Progenitor cell of endocrine pancreas (in vitro differentiated cells): Measurements from ENCODE around the gene GOLIM4. TPM values are rescaled to one million over a fixed set of nuclear protein-coding genes. Genes with fewer than 3 reads are reported as not detected.

ENCODE experiments used
- DNase-seq: peaks from one replicate; pipeline ENCODE4 v3.0.0; 2021; ENCODE audit warnings: low spot score; ENCODE audit not compliant: unreplicated experiment
- H3K27ac Mint-ChIP-seq: 2 replicates; pipeline ENCODE4 v1.8.0; 2021; ENCODE audit warnings: mild to moderate bottlenecking, moderate library complexity, mixed read lengths
- H3K27me3 Mint-ChIP-seq: 2 replicates; pipeline ENCODE4 v1.8.0; 2021; ENCODE audit warnings: mixed read lengths
- H3K36me3 Mint-ChIP-seq: 2 replicates; pipeline ENCODE4 v1.8.0; 2022; ENCODE audit warnings: mixed read lengths; ENCODE audit not compliant: insufficient read depth
- H3K4me1 Mint-ChIP-seq: 2 replicates; pipeline ENCODE4 v1.8.0; 2021; ENCODE audit warnings: low read depth, mixed read lengths
- H3K4me3 Mint-ChIP-seq: 2 replicates; pipeline ENCODE4 v1.8.0; 2021; ENCODE audit warnings: low read depth, mild to moderate bottlenecking, moderate library complexity, mixed read lengths
- H3K9me3 Mint-ChIP-seq: 2 replicates; pipeline ENCODE4 v1.8.0; 2021; ENCODE audit warnings: low read depth, mixed read lengths
- CTCF ChIP-seq: fragments of 200-600 bp; sonication (generic); IDR thresholded peaks from one replicate; pipeline ENCODE4 v1.5.0; 2021; ENCODE audit warnings: antibody characterized with exemption, mild to moderate bottlenecking; ENCODE audit not compliant: unreplicated experiment
- total RNA-seq: library from RNA; stranded (reverse); gene quantifications from 2 replicates; pipeline ENCODE4 v1.2.1, GENCODE V29; 2021

The GOLIM4 gene
- total RNA-seq, 1 donor from 2014 or later: 38.7 TPM

GRCh38 chr3:168104361-168104760 is 8.6 kb upstream of the GOLIM4 start:
- TF ChIP-seq CTCF: no peak
- DNase-seq: no peak
- Mint-ChIP-seq H3K9me3 (peaks cover 6% of the 10 kb centered on the region), H3K27me3 (no peaks in the 10 kb centered on the region), H3K27ac (no peak overlapping the region), H3K4me1 (no peaks in the 10 kb centered on the region), H3K4me3 (no peak overlapping the region), H3K36me3 (no peaks in the 10 kb centered on the region)

GRCh38 chr3:168102735-168103410 is 7.1 kb upstream of the GOLIM4 start:
- Mint-ChIP-seq H3K4me1 (no peaks in the 10 kb centered on the region), H3K9me3 (peaks cover 6% of the 10 kb centered on the region), H3K36me3 (no peaks in the 10 kb centered on the region), H3K27ac (no peak overlapping the region), H3K4me3 (no peak overlapping the region), H3K27me3 (no peaks in the 10 kb centered on the region)
- no peak for DNase-seq
- TF ChIP-seq CTCF: no peak

GRCh38 chr3:168100777-168101492 is 5.2 kb upstream of the GOLIM4 start:
- Mint-ChIP-seq H3K4me1 (peaks cover 4% of the 10 kb centered on the region), H3K9me3 (peaks cover 2% of the 10 kb centered on the region), H3K36me3 (no peaks in the 10 kb centered on the region), H3K4me3 (no peak overlapping the region), H3K27me3 (no peaks in the 10 kb centered on the region), H3K27ac (no peak overlapping the region)
- DNase-seq: no peak
- no peak for TF ChIP-seq CTCF

GRCh38 chr3:168097381-168097780 is 1.7 kb upstream of the GOLIM4 start:
- Mint-ChIP-seq H3K36me3 (no peaks in the 10 kb centered on the region), H3K27me3 (no peaks in the 10 kb centered on the region), H3K4me1 (peaks cover 22% of the 10 kb centered on the region), H3K27ac (no peak overlapping the region), H3K9me3 (no peaks in the 10 kb centered on the region), H3K4me3 (no peak overlapping the region)
- TF ChIP-seq CTCF: no peak
- DNase-seq: no peak

GRCh38 chr3:168096210-168096652 is 507 bp upstream of the GOLIM4 start:
- H3K27me3 Mint-ChIP-seq: no peaks in the 10 kb centered on the region
- no peaks in the 10 kb centered on the region for H3K9me3 Mint-ChIP-seq
- no peaks in the 10 kb centered on the region for H3K36me3 Mint-ChIP-seq
- peak overlapping the region; percentile 96 for H3K27ac Mint-ChIP-seq
- TF ChIP-seq CTCF: no peak
- peak overlapping the region; percentile 83 for H3K4me3 Mint-ChIP-seq
- H3K4me1 Mint-ChIP-seq: peaks cover 34% of the 10 kb centered on the region
- peak; percentile 29 for DNase-seq
